Subcutaneous adipose tissue (tissue), 4 donors: ENCODE measurements around the gene CACNA1A. TPM values are rescaled to one million over a fixed set of nuclear protein-coding genes. Genes with fewer than 3 reads are reported as not detected.

ENCODE experiments used
- total RNA-seq, 4 donors: library from RNA; depleted of rRNA; stranded (reverse); fragments of >200 nt; gene quantifications; one replicate each; pipeline ENCODE4 v1.1.0, GENCODE V29; 2016
- TF ChIP-seq, protein P1 (sequence below): fragments of 450-650 bp; IDR thresholded peaks from one replicate; pipeline ENCODE4 v1.5.1; 2016; ENCODE audit warnings: low read depth, mild to moderate bottlenecking, control low read depth, antibody characterized with exemption, moderate library complexity

CACNA1A gene
- total RNA-seq, 4 donors from 2014 or later: 0.44 to 3.9 (median 1.2) TPM

DNA sequence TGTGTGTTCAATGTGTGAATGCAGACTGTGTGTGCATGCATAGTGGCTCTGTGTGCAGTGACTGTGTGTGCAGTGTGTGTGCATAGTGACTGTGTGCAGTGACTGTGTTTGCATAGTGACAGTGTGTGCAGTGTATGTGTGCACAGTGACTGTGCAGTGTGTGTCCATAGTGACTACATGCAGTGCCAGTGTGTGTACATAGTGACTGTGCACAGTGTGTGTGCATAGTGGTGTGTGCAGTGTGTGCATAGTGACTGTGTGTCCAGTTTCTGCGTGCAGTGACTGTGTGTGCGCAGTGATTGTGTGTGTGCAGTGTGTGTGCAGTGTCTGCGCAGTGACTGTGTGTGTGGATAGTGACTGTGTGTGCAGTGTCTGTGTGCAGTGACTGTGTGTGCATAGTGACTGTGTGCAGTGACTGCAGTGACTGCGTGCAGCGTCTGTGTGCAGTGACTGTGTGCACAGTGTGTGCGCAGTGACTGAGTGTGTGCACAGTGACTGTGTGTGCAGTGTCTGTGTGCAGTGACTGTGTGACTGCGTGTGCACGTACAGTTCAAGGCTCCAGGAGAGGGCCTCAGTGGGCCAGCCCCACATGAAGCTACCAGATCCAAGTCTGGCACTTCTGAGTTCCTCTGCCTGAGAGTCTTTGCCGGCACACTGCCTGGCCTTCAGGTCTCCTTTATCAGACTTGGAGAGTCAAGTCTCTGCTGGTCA is 265.8 kb downstream of the CACNA1A start:
- TF ChIP-seq, protein P1, sequence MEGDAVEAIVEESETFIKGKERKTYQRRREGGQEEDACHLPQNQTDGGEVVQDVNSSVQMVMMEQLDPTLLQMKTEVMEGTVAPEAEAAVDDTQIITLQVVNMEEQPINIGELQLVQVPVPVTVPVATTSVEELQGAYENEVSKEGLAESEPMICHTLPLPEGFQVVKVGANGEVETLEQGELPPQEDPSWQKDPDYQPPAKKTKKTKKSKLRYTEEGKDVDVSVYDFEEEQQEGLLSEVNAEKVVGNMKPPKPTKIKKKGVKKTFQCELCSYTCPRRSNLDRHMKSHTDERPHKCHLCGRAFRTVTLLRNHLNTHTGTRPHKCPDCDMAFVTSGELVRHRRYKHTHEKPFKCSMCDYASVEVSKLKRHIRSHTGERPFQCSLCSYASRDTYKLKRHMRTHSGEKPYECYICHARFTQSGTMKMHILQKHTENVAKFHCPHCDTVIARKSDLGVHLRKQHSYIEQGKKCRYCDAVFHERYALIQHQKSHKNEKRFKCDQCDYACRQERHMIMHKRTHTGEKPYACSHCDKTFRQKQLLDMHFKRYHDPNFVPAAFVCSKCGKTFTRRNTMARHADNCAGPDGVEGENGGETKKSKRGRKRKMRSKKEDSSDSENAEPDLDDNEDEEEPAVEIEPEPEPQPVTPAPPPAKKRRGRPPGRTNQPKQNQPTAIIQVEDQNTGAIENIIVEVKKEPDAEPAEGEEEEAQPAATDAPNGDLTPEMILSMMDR: no peak

DNA sequence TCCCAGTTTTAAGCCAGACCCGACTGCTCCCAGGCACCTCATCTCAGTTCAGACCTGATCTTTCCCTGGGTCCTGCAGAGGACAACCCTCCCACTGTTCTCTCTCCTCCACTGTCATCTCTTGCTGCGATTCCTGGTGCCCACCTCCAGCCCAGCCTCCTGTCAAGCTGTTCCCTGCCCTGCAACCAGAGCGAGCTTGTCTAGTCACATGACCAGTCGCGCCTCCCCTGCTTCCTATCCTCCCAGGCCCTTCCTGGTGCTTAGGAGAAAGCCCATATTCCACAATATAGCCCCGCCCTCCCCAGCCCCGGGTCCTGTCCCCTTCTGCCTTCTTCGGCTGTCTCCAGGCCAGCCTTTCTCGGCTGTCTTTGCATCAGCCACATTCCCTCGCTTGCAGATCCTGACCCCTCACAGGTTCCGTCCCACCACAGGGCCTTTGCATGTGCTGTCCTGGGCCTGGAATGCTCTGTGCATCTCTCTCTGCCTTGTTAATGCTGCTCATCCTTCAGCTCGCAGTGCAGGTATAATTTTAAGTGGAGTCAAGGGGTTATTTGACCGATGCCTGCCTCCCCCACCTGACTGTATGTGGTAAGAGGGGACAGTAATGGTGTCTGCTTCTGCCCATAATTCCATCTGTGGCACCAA is 267.3 kb downstream of the CACNA1A start:
- TF ChIP-seq, protein P1: no peak

DNA sequence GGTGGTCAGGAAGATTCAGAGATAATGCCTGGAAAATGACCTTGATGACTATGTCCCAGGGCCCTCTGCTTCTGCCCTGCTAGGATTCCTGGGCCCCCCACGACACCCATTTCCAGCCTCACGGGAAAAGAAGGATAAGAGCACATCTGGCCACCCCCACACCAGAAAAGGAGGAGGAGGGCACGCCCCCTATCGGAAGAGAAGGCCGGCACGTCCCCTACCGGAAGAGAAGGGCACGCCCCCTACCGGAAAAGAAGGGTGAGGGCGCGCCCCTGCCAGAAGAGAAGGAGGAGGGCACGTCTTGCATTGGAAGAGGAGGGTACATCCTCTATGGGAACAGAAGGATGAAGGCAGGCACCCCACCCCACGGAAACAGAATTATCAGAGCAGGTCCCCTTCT is 271.8 kb downstream of the CACNA1A start:
- TF ChIP-seq, protein P1: no peak

DNA sequence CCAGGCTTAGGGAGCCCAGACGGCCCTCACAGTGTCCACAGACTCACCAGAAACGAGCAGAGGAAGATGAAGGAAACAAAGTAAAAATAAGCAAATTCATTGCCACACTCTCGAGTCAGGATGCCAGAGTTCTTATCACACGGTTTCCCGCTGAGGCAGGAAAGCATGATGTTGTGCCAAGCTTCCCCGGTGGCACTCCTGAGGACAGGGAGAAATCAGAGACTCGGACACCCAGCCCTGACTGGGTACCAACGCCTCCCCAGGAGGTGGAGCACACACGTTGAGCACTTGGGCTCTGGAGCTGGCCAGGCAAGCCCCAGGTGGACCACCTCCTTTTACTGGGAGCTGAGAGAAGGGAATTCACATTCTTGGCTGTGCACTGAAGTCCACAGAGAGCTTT is 274.6 kb downstream of the CACNA1A start:
- TF ChIP-seq, protein P1: no peak

DNA sequence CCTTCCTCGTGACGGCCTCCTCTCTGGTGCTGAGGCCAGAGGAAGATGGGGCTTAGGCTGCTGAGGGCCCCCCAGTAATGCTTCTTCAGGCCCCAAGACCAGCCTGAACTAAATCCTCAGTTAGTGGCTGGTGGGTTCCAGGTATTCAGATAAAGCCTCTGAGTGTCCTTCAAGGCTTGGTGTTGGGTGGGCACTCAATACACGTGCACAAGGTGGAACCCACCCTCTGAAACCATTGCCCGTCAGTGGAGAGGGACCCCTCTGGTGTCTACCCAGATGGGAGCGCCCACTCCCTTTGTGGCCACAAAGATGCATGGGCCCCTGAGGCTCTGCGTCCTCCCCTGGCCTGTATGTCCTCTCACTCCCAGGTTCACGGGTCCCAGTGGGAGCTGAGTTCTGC is 277.0 kb downstream of the CACNA1A start:
- TF ChIP-seq, protein P1: no peak

DNA sequence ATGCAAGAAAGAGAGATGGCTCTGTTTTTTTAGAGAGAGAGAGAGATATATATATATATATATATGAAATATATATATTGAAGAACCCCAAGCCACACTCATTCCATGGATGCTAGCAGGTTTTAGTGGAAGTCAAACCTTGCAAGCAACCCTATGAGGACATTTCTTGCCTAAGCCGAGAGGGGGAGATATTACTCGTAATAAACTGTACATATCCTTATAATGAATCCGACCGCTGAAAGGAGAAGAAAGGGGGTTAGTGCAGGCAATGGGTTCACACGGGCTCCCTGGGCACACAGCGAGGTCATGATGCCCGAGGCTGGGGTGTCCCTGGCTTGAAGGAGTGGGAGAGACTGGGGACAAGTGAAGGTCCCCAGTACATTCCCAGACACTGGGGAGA is 277.7 kb downstream of the CACNA1A start:
- TF ChIP-seq, protein P1: no peak

DNA sequence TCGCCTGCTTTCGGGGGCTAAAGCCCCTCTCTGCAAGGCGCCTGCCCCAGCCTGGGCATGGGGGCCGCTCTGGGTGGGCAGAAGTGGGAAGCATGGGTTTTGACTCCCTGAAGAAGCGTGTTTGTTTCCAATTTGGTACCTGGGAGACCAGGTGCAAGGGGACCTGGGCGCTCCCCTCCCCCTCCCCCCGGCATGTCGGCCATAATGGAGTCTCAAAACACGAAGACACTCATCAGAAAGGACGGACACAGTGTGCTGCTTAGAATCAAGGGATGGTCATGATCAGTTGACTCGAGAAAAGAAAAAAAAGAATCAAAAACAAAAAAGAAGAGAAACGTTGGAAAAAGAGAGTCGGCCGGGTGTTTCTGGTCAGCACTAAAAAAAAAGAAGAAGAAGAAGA is 279.3 kb downstream of the CACNA1A start:
- TF ChIP-seq, protein P1: no peak
